Measurements from ENCODE around the gene KRTAP10-1. TPM values are rescaled to one million over a fixed set of nuclear protein-coding genes. Genes with fewer than 3 reads are reported as not detected.
A peak's percentile ranks its signal among the peaks of the same experiment; 100 is the strongest.
"Not testable (repeated sequence)": the region's sequence is repeated elsewhere in the genome, so short reads cannot be mapped to it uniquely, and the experiment has no call there.

The KRTAP10-1 gene
- total RNA-seq, 3 donors from 2014 or later: not detected

GRCh38 chr21:44551340-44551961 is 11.5 kb upstream of the KRTAP10-1 start, which contains the start of gene KRTAP10-2:
Gene KRTAP10-2, minus strand, starts transcription at chr21:44551505. Its CDS starts 47 bp downstream, at chr21:44551458.
- TF ChIP-seq CTCF (IDR thresholded peaks at IDR 0.05): no peak
- DNase-seq: peak in 1 of 3 donors; percentile 29
- intact Hi-C loops (cut with DNase I, micrococcal nuclease): no loop called here

GRCh38 chr21:44550807-44551206 is 10.8 kb upstream of the KRTAP10-1 start:
- DNase-seq (no peak), ATAC-seq (no peak)
- Histone ChIP-seq H3K9me3 (no peaks in the 10 kb centered on the region), H3K4me1 (ENCODE audit: low read depth) (no peaks in the 10 kb centered on the region), H3K4me3 (no peak overlapping the region), H3K36me3 (ENCODE audit: low read depth) (no peaks in the 10 kb centered on the region)
- TF ChIP-seq CTCF (IDR thresholded peaks at IDR 0.05): no peak
- intact Hi-C loops (cut with DNase I, micrococcal nuclease): no loop called here

More at GRCh38 chr21:44551340-44551961, 11.5 kb upstream of the KRTAP10-1 start, which contains the start of gene KRTAP10-2:
- Histone ChIP-seq H3K36me3 (ENCODE audit: low read depth) (no peaks in the 10 kb centered on the region), H3K4me1 (ENCODE audit: low read depth) (no peaks in the 10 kb centered on the region), H3K9me3 (no peaks in the 10 kb centered on the region), H3K4me3 (no peak within 1 kb of the TSS)
- peak; percentile 47 for ATAC-seq

GRCh38 chr21:44550285-44550684 is 10.3 kb upstream of the KRTAP10-1 start:
- intact Hi-C loops (cut with DNase I, micrococcal nuclease); H3K9me3 ChIP-seq; H3K4me1 ChIP-seq (ENCODE audit: low read depth); H3K4me3 ChIP-seq; ATAC-seq; H3K36me3 ChIP-seq (ENCODE audit: low read depth): not testable (repeated sequence)
- peak in 2 of 3 donors; percentile 21 to 49 for DNase-seq

- no peak for TF ChIP-seq CTCF (IDR thresholded peaks at IDR 0.05)
- ATAC-seq: no peak
- no peak for DNase-seq
- Histone ChIP-seq H3K4me1 (ENCODE audit: low read depth) (no peaks in the 10 kb centered on the region), H3K4me3 (no peak overlapping the region), H3K36me3 (ENCODE audit: low read depth) (no peaks in the 10 kb centered on the region), H3K9me3 (no peaks in the 10 kb centered on the region)
- intact Hi-C loops (cut with DNase I, micrococcal nuclease): no loop called here
Observed at GRCh38 chr21:44549525-44550211, 9.7 kb upstream of the KRTAP10-1 start.

GRCh38 chr21:44548922-44549321 is 8.9 kb upstream of the KRTAP10-1 start:
- ATAC-seq (no peak), DNase-seq (no peak)
- H3K4me1 ChIP-seq (ENCODE audit: low read depth): no peaks in the 10 kb centered on the region
- TF ChIP-seq CTCF (IDR thresholded peaks at IDR 0.05): no peak
- no peak overlapping the region for H3K4me3 ChIP-seq
- no peaks in the 10 kb centered on the region for H3K36me3 ChIP-seq (ENCODE audit: low read depth)
- H3K9me3 ChIP-seq: no peaks in the 10 kb centered on the region
- intact Hi-C loops (cut with DNase I, micrococcal nuclease): no loop called here

- intact Hi-C loops (cut with DNase I, micrococcal nuclease): no loop called here
- DNase-seq: no peak
- Histone ChIP-seq H3K36me3 (ENCODE audit: low read depth) (no peaks in the 10 kb centered on the region), H3K4me1 (ENCODE audit: low read depth) (no peaks in the 10 kb centered on the region), H3K9me3 (no peaks in the 10 kb centered on the region), H3K4me3 (no peak overlapping the region)
- TF ChIP-seq CTCF (IDR thresholded peaks at IDR 0.05): no peak
- ATAC-seq: no peak
Observed at GRCh38 chr21:44548381-44548780, 8.4 kb upstream of the KRTAP10-1 start.

Data from mucosa of descending colon (tissue), 3 donors.